IPS DF 6.9 (cell line): ENCODE data around the gene LAMB1.

Source experiments
- DNase-seq: peaks from one replicate; pipeline ENCODE4 v3.0.0-alpha.2; 2013; ENCODE audit warnings: low read depth, low spot score
- H3K27ac ChIP-seq: one replicate; pipeline ENCODE4 v1.5.1; 2013; ENCODE audit warnings: low read length, control low read depth
- H3K27me3 ChIP-seq: 2 replicates; pipeline ENCODE4 v1.6.1; 2013; ENCODE audit warnings: mild to moderate bottlenecking, low read length; ENCODE audit not compliant: control insufficient read depth, insufficient read depth
- H3K36me3 ChIP-seq: 2 replicates; pipeline ENCODE4 v1.6.1; 2013; ENCODE audit warnings: low read length; ENCODE audit not compliant: control insufficient read depth, insufficient read depth
- H3K4me1 ChIP-seq: 2 replicates; pipeline ENCODE4 v1.6.1; 2013; ENCODE audit warnings: low read length; ENCODE audit not compliant: control insufficient read depth, insufficient read depth
- H3K4me3 ChIP-seq: 2 replicates; pipeline ENCODE4 v1.5.1; 2013; ENCODE audit warnings: mild to moderate bottlenecking, low read length
- H3K9me3 ChIP-seq: 2 replicates; pipeline ENCODE4 v1.6.1; 2013; ENCODE audit warnings: low read length, inconsistent platforms; ENCODE audit not compliant: control insufficient read depth, insufficient read depth
- WGBS: extraction: QIAGEN DNeasy Blood & Tissue Kit; methylation state at CpG from one replicate; pipeline ENCODE4 v1.1.7; 2013; ENCODE audit warnings: mixed read lengths, missing lambda C conversion rate; ENCODE audit not compliant: insufficient read length, insufficient coverage; 5-methylcytosine and 5-hydroxymethylcytosine counted together

Gene LAMB1

DNA sequence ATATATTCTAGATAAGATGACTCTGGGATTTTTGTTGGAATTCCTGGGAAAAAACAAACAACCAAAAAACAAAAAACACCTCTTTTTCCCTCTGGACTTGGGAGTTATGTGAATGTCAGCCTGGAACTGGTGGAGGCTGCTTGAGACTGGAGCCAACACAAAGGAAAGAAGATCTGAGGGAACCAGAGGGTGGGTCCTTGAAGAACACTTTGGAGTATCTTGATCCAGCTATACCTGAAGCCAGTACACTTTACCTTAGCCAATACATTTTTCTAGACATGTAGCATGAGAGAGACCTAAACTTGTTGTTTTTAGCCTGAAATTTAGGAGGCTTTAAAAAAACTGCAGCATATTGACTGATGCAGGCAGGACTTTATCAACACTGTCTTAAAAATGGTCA is 5.9 kb upstream of the LAMB1 start:
- H3K27ac ChIP-seq: no peak overlapping the region
- no peaks in the 10 kb centered on the region for H3K9me3 ChIP-seq
- DNase-seq: no peak
- H3K36me3 ChIP-seq: no peaks in the 10 kb centered on the region
- no peak overlapping the region for H3K4me3 ChIP-seq
- H3K4me1 ChIP-seq: peaks cover 4% of the 10 kb centered on the region; the same call in 1 of the 2 replicates
- H3K27me3 ChIP-seq: peaks cover 35% of the 10 kb centered on the region

- Histone ChIP-seq H3K9me3 (no peaks in the 10 kb centered on the region), H3K4me3 (no peak overlapping the region), H3K27ac (no peak overlapping the region)
These were observed 5.3 kb upstream of the LAMB1 start for GRCh38 chr7:108008240-108008639.

DNA sequence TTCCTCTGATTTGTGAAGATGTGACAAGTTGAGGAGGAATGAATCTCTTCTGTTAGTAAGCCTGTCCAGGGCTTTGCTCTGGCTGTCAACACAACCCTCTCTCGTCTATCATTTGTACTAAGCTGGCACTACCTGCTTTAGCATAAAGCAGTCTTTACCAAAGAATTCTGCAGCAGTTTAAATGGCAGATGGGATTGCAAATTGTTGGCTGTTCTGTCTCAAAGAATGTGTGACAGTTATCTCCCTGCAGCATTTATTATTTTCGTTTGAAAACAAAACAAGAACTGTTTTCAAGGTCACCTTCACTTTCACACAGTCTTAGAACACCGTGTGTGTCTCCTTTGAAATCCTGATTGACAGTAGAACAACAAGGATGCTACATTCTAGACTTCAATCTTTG is 4.8 kb upstream of the LAMB1 start:
- WGBS: no CpG with 5 or more reads among the region's 3 CpGs
- Histone ChIP-seq H3K27ac (no peak overlapping the region), H3K9me3 (no peaks in the 10 kb centered on the region), H3K4me1 (peaks cover 4% of the 10 kb centered on the region; the same call in 1 of the 2 replicates), H3K4me3 (no peak overlapping the region), H3K36me3 (no peaks in the 10 kb centered on the region), H3K27me3 (peaks cover 41% of the 10 kb centered on the region)
- no peak for DNase-seq

More at GRCh38 chr7:108008240-108008639, 5.3 kb upstream of the LAMB1 start:
- no peak for DNase-seq
- Histone ChIP-seq H3K36me3 (no peaks in the 10 kb centered on the region), H3K27me3 (peaks cover 41% of the 10 kb centered on the region), H3K4me1 (peaks cover 4% of the 10 kb centered on the region; the same call in 1 of the 2 replicates)
- WGBS: no CpG with 5 or more reads among the region's 4 CpGs

DNA sequence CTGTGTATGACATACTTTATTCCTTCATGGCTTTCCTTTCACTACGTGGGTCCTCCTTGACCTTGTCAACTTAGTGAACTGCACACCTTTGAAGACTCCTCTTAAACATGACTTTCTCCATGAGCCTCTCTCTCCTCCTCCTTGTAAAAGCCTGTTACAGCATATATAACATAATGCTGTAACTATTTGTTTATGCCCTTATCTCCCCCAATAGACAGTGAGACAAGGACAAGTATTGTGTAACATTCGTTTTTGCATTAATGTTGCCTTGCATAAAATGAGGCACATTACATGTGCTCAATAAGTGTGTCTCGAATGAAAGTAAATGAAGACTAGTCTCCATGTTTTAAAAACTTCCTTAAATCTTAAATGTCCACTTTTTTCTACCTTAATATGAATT is 4.3 kb upstream of the LAMB1 start:
- H3K4me3 ChIP-seq: no peak overlapping the region
- H3K4me1 ChIP-seq: peaks cover 4% of the 10 kb centered on the region; the same call in 1 of the 2 replicates
- peaks cover 42% of the 10 kb centered on the region for H3K27me3 ChIP-seq
- DNase-seq: no peak
- no peaks in the 10 kb centered on the region for H3K9me3 ChIP-seq
- no peaks in the 10 kb centered on the region for H3K36me3 ChIP-seq
- H3K27ac ChIP-seq: no peak overlapping the region
- no CpG with 5 or more reads among the region's 3 CpGs for WGBS

DNA sequence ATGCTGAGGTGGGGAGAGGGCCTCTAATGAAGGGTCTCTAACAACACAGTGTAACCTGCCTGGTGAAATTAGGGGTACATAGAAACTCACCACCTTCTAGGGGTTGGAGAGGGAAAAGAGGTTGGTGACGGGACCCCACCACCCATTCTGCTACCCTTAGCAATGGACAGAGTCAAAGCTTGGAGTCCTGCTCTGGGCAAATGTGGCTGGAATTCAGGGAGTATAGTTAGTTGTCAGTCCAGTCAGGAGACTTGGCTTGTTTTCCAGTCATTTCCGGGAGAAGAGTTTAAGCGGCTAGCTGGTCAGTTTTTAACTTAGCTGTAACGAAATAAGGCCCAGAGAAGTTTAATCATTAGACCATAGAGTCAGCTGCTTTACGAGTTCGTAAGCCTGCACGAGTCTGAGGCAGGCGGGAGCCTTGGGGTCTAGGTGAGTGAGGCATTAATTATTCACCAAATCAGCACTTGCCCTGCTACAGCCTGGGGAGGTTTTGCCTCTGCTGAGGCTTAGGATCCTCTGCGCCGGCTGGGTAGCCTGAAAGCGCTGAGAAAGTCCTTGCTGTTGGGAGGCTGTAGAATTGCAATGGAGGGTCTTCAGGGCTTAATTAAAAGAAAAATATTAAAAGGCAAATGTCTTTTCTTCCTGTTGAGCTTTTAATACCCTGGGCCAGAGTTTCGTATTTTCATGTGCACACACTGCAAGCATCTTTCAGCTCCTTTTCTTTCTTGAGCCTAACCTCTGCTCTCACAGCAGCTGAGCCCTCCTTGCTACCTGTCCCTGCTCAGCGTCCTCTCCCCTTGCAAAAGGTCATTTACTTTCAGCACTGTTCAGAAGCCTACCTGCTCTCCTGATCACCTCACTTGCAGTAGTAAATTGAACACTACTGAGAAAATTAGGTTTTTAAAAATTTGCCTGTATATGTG is 1.5 kb upstream of the LAMB1 start:
- Histone ChIP-seq H3K4me3 (no peak overlapping the region), H3K27me3 (peaks cover 55% of the 10 kb centered on the region), H3K27ac (no peak overlapping the region), H3K36me3 (no peaks in the 10 kb centered on the region), H3K9me3 (no peaks in the 10 kb centered on the region), H3K4me1 (peaks cover 9% of the 10 kb centered on the region)
- no CpG with 5 or more reads among the region's 13 CpGs for WGBS
- no peak for DNase-seq

DNA sequence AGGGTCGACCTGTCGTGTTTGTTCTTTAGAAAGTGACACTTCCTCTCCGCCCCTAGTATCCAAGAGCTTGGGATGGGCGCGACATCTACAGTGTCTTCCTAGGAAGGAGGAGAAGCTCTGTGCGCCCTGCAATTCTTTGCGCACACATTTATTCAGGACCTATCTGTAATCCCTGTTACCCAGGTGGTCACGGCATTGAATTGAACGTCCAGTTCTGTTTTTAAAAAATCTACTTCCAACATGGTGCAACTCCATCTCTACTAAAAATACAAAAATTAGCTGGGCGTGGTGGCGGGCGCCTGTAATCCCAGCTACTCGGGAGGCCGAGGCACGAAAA is 606 bp upstream of the LAMB1 start:
- no CpG with 5 or more reads among the region's 15 CpGs for WGBS
- peaks cover 55% of the 10 kb centered on the region for H3K27me3 ChIP-seq
- H3K27ac ChIP-seq: no peak overlapping the region
- peak overlapping the region; percentile 57; the same call in 1 of the 2 replicates for H3K4me3 ChIP-seq
- no peak for DNase-seq
- H3K36me3 ChIP-seq: no peaks in the 10 kb centered on the region
- H3K4me1 ChIP-seq: peaks cover 9% of the 10 kb centered on the region
- no peaks in the 10 kb centered on the region for H3K9me3 ChIP-seq

DNA sequence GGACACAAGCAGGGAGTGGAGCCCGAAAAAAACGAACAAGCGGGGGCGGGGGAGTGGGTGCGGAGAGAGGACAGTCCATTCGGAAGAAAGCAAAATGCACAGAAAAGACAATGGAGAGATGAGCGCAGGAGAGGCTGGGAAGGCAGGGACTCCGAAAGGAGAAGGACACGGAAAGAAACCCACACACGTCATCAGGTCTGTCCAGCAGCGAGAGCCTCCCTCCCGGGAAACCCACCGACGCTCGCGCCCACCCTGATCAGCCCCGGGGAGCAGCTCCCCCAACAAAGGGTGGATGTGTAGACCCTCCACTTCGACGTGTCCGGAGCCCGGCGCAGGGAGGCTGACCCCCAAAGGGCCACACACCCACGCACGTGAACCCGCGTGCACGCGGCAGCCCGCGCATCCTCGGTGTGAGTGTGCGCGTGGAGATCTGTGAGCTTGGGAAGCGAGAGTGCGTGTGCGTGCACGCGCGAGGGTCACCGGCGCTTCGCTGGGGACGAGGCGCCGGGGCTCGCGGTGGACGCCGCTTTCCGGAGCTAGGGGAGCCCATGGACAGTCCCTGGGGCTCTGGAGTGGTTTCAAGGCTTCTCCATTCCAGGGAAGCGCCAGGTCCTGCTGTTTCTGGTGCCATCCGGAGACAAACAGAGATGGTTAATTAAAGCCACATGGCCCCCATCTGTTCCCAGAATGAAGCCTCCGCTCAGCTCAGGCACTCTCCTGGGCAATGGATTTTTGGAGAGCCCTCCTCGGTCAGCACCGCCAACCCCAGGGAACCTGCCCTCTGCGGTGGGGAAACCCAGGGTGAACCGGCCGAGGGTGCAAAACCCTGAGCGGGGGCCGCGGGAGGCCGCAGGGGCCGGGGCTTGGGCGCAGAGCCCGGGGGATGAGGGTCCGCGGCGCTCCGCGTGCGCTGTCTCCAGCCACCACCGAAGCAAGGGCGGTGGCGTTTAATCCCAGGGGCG is 916 bp downstream of the LAMB1 start:
- no CpG with 5 or more reads among the region's 75 CpGs for WGBS
- H3K27me3 ChIP-seq: peaks cover 52% of the 10 kb centered on the region
- H3K36me3 ChIP-seq: no peaks in the 10 kb centered on the region
- H3K4me3 ChIP-seq: peak overlapping the region; percentile 57
- H3K4me1 ChIP-seq: peaks cover 9% of the 10 kb centered on the region
- DNase-seq: no peak
- no peak overlapping the region for H3K27ac ChIP-seq
- H3K9me3 ChIP-seq: no peaks in the 10 kb centered on the region

GRCh38 chr7:108000875-108001763 is 1.8 kb downstream of the LAMB1 start:
- peak; percentile 77 for DNase-seq
- H3K4me3 ChIP-seq: peak overlapping the region; percentile 57; the same call in 1 of the 2 replicates
- no peak overlapping the region for H3K27ac ChIP-seq
- no peaks in the 10 kb centered on the region for H3K9me3 ChIP-seq
- H3K4me1 ChIP-seq: peaks cover 9% of the 10 kb centered on the region
- no CpG with 5 or more reads among the region's 37 CpGs for WGBS
- H3K27me3 ChIP-seq: peaks cover 43% of the 10 kb centered on the region
- H3K36me3 ChIP-seq: no peaks in the 10 kb centered on the region

GRCh38 chr7:107999779-108000560 is 3.0 kb downstream of the LAMB1 start:
- H3K27me3 ChIP-seq: peaks cover 32% of the 10 kb centered on the region
- no peaks in the 10 kb centered on the region for H3K36me3 ChIP-seq
- no peak for DNase-seq
- no peaks in the 10 kb centered on the region for H3K9me3 ChIP-seq
- no peak overlapping the region for H3K4me3 ChIP-seq
- H3K27ac ChIP-seq: no peak overlapping the region
- H3K4me1 ChIP-seq: peaks cover 9% of the 10 kb centered on the region
- WGBS: no CpG with 5 or more reads among the region's 4 CpGs
